Lung (tissue), 12 donors: ENCODE measurements around the gene DIP2B. TPM values are rescaled to one million over a fixed set of nuclear protein-coding genes. Genes with fewer than 3 reads are reported as not detected.
A peak's percentile ranks its signal among the peaks of the same experiment; 100 is the strongest.

Experiments used
- ATAC-seq: fragments of 200-7000 bp; cut with Tn5 transposase; one replicate; pipeline ENCODE4 v1.9.1; 2020; ENCODE audit warnings: moderate number of reproducible peaks; ENCODE audit not compliant: insufficient read depth, low FRiP score
- DNase-seq, 3 donors: peaks; one replicate each; pipeline ENCODE4 v3.0.0-alpha.2; 2013 to 2017
- H3K27ac ChIP-seq, 2 donors: one replicate each; pipeline ENCODE4 v1.5.1; 2013; ENCODE audit warnings: mild to moderate bottlenecking in 2 of 2, moderate library complexity in 2 of 2, control low read depth in 1 of 2, inconsistent platforms in 1 of 2, low read depth in 1 of 2, low read length in 1 of 2
- H3K27me3 ChIP-seq, 3 donors: one replicate each; pipeline ENCODE4 v1.5.1; 2013; ENCODE audit warnings: low read length in 2 of 3; ENCODE audit not compliant: control insufficient read depth in 3 of 3, insufficient read depth in 3 of 3
- H3K36me3 ChIP-seq, 4 donors: one replicate each; pipeline ENCODE4 v1.5.1; 2013; ENCODE audit warnings: low read length in 4 of 4, mild to moderate bottlenecking in 1 of 4, moderate library complexity in 1 of 4; ENCODE audit not compliant: control insufficient read depth in 4 of 4, insufficient read depth in 4 of 4
- H3K4me1 ChIP-seq, 5 donors: one replicate each; pipeline ENCODE4 v1.5.1; 2013; ENCODE audit warnings: low read length in 5 of 5, mild to moderate bottlenecking in 2 of 5, moderate library complexity in 1 of 5; ENCODE audit not compliant: control insufficient read depth in 5 of 5, insufficient read depth in 5 of 5
- H3K4me3 ChIP-seq: one replicate; pipeline ENCODE4 v1.5.1; 2013; ENCODE audit warnings: mild to moderate bottlenecking, control low read depth, moderate library complexity
- H3K9ac ChIP-seq, 2 donors: one replicate each; pipeline ENCODE4 v1.5.1; 2013; ENCODE audit warnings: low read length in 2 of 2, control low read depth in 1 of 2; ENCODE audit not compliant: insufficient read depth in 1 of 2
- H3K9me3 ChIP-seq, 4 donors: one replicate each; pipeline ENCODE4 v1.5.1; 2013; ENCODE audit warnings: low read length in 3 of 4, mild to moderate bottlenecking in 1 of 4, moderate library complexity in 1 of 4; ENCODE audit not compliant: control insufficient read depth in 4 of 4, insufficient read depth in 3 of 4
- WGBS, 2 donors: extraction: QIAGEN DNeasy Blood & Tissue Kit; methylation state at CpG; one replicate each; pipeline ENCODE4 v1.1.7; 2013; 5-methylcytosine and 5-hydroxymethylcytosine counted together
- polyA plus RNA-seq, 2 donors: library from polyadenylated mRNA; stranded (reverse); fragments of 200-250 nt; gene quantifications; one replicate each; pipeline ENCODE4 v1.2.1, GENCODE V29; 2013
- total RNA-seq, 2 donors: library from RNA; depleted of rRNA in 1 of 2; stranded (reverse); fragments of >200 nt in 1 of 2; gene quantifications; one replicate each; pipeline ENCODE4 v1.2.1, GENCODE V29; 2014 to 2021
- TF ChIP-seq, protein P1 (sequence below): IDR thresholded peaks from 2 replicates; pipeline ENCODE4 v1.5.1; 2012; ENCODE audit warnings: mild to moderate bottlenecking; ENCODE audit errors: control extremely low read depth, extremely low read depth
- donor health status: control.
- donor health status: control.
- donor health status: Bipolar disorder and iron deficiency.
- donor health status: healthy.
- donor health status: DM: yes; HTN: yes; CAD: no.

Gene DIP2B
- total and polyA plus RNA-seq, 4 donors, result 4.2 to 55.8 (median 18.6) TPM

GRCh38 chr12:50617657-50618056 is 112.9 kb downstream of the DIP2B start:
- TF ChIP-seq, protein P1, sequence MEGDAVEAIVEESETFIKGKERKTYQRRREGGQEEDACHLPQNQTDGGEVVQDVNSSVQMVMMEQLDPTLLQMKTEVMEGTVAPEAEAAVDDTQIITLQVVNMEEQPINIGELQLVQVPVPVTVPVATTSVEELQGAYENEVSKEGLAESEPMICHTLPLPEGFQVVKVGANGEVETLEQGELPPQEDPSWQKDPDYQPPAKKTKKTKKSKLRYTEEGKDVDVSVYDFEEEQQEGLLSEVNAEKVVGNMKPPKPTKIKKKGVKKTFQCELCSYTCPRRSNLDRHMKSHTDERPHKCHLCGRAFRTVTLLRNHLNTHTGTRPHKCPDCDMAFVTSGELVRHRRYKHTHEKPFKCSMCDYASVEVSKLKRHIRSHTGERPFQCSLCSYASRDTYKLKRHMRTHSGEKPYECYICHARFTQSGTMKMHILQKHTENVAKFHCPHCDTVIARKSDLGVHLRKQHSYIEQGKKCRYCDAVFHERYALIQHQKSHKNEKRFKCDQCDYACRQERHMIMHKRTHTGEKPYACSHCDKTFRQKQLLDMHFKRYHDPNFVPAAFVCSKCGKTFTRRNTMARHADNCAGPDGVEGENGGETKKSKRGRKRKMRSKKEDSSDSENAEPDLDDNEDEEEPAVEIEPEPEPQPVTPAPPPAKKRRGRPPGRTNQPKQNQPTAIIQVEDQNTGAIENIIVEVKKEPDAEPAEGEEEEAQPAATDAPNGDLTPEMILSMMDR, result no peak
- WGBS, 2 donors, result 47 to 79% methylated on average over 2 of the region's 2 CpGs
- no peak for ATAC-seq
- Histone ChIP-seq H3K4me3 (no peak overlapping the region), H3K9ac (no peak overlapping the region), H3K36me3 (no peaks in the 10 kb centered on the region), H3K4me1 (peaks cover 8 to 40% (median 27%) of the 10 kb centered on the region in 5 donors), H3K27me3 (no peaks in the 10 kb centered on the region), H3K27ac (no peak overlapping the region), H3K9me3 (no peaks in the 10 kb centered on the region)
- no peak for DNase-seq

GRCh38 chr12:50618864-50619609 is 114.3 kb downstream of the DIP2B start:
- Histone ChIP-seq H3K4me3 (no peak overlapping the region), H3K9me3 (no peaks in the 10 kb centered on the region), H3K36me3 (no peaks in the 10 kb centered on the region), H3K9ac (no peak overlapping the region), H3K4me1 (peaks cover 8 to 44% (median 28%) of the 10 kb centered on the region in 5 donors), H3K27me3 (no peaks in the 10 kb centered on the region), H3K27ac (peak overlapping the region in 1 of 2 donors; percentile 43)
- ATAC-seq, result peak; percentile 35
- DNase-seq, result no peak
- TF ChIP-seq, protein P1, result no peak
- 83 to 85% methylated on average over 7 of the region's 7 CpGs for WGBS, 2 donors

- no peak overlapping the region for H3K4me3 ChIP-seq
- H3K27ac ChIP-seq, result peak overlapping the region in 1 of 2 donors; percentile 43
- no peaks in the 10 kb centered on the region for H3K9me3 ChIP-seq
- peaks cover 8 to 43% (median 23%) of the 10 kb centered on the region in 5 donors for H3K4me1 ChIP-seq
- TF ChIP-seq, protein P1, result no peak
- no peaks in the 10 kb centered on the region for H3K27me3 ChIP-seq
- no peak overlapping the region for H3K9ac ChIP-seq
- 91 to 94% methylated on average over 2 of the region's 2 CpGs for WGBS, 2 donors
- no peak for ATAC-seq
- no peak for DNase-seq
- H3K36me3 ChIP-seq, result no peaks in the 10 kb centered on the region
Observed at GRCh38 chr12:50619610-50619958, 114.8 kb downstream of the DIP2B start.
